Cortex of kidney (tissue), 1 donor: ENCODE results near the gene ATG101.

Experiments used
- DNase-seq: peaks from one replicate; lab custom pipeline; 2025; lab: John Stamatoyannopoulos, UW

ATG101 gene

DNA sequence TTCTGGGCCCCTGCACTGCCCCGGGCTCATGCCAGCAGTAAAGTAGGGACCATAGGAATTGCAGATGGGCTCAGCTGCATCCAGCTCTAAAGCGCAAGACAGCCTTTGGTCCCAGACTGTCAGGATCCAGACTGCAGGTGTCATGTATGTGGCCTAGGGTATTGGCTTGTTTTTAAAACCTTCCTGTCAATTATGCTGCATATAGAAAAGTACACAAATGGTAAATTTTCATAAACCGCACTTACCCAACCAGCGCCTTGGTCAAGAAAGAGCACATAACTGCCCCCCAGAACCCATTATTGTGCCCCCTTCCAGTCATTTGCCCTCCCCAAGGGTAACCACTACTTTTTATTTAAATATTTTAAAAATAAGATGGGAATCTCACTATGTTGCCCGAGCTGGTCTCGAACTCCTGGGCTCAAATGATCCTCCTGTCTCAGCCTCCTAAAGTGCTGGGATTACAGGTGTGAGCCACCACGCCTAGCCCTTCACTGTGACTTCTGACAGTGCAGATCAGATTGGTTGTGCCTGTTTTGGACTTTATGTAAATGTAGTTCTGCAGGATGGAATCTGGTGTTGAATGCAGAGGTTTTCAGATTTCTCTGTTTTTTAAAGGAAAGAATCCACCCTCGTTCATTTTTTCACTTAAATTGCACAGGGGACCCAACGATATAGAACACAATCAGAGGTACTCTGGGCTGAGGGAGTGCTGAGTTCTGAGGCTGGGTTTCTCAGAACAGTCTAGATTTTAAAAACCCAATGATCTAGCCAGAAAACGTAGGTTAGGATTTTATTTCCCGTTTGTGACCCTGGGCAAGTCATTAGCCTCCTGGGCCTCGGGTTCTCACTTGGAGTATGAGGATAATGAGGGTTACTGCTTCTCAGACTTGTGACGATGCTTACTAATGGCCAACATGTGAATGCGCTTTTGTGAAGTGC lies 11.9 kb upstream of the ATG101 start:
- no peak for DNase-seq

DNA sequence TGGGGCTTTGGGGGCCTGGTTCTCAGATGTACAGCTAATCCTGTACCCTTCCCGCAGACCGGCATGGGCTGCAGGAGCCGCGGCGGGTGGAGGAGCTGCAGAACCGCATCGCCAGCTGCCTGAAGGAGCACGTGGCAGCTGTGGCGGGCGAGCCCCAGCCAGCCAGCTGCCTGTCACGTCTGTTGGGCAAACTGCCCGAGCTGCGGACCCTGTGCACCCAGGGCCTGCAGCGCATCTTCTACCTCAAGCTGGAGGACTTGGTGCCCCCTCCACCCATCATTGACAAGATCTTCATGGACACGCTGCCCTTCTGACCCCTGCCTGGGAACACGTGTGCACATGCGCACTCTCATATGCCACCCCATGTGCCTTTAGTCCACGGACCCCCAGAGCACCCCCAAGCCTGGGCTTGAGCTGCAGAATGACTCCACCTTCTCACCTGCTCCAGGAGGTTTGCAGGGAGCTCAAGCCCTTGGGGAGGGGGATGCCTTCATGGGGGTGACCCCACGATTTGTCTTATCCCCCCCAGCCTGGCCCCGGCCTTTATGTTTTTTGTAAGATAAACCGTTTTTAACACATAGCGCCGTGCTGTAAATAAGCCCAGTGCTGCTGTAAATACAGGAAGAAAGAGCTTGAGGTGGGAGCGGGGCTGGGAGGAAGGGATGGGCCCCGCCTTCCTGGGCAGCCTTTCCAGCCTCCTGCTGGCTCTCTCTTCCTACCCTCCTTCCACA lies 11.0 kb upstream of the ATG101 start:
- DNase-seq, result no peak

DNA sequence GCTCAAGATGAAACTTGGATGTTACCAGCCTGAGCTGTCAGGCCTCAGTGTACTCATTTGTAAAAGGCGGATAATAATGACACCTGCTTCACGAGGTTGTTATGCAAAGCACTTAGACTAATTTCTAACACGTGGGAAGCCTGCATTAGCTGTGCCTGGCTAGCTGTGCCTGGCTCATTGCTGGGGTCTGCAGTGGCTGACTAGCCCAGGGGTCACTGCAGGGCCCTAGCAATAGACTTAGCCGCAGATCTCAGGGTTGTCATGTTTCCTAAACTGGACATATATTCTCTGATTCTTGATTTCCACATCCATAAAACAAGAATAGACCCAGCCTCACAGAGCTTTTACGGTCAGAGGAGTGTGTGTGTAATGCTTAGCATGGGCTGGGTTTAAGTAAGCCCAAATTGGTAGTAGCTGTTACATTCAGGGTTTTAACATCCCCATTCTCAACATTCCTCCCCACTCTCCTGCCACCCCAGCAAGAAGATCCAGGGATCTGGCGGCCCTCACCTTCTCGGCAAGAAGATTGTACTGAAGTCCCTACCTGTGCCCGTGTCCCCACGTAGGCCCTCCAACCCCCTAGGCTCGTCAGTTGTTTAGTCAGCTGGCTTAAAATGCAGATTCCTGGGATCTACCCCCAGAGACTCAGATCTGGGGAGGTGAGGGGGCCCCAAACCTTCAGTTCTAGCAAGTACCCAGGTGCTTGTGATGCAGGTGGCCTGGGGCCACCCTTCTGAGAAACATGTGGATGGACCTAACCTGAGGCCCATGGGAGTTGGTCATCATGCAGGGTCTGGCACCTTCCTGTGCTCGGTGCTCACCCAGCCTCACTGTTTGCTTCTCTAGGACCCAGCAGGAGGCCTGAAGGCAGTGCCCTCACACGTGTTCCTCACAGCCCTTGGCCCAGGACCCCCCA lies 9.9 kb upstream of the ATG101 start:
- no peak for DNase-seq

DNA sequence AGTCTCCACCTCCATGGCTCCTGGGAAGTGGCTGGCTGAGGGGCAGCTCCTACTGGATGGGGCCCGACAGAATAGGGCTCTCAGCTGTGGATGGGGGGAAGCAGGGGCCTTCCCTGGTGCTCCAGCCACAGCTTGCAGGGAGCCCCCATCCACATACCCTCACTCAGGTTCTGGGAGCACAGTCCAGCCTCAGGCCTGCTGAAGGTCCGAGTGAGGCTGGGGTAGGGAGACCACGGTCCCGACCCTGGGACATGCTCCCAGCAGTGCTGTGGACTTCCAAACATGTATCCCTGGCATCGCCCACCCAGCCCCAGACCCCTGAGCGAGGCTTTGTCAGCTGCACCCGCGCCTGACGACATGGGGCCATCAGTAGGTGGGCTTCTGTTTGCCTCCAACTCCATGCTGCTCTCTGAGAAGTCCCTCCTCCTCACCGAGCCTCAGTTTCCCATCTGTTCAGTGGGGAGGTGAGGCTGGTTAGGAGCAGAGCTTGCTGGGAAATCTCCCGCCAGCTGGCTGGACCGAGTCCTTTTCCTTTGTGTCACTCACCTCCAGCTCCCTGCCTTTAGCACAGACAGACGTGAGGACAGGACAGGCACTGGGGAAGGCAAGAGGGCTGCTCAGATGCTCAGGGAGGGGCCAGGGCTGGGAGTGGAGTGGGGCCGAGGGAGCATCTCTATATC lies 9.1 kb upstream of the ATG101 start:
- DNase-seq, result no peak

GRCh38 chr12:52061470-52062166 lies 8.2 kb upstream of the ATG101 start:
- no peak for DNase-seq

DNA sequence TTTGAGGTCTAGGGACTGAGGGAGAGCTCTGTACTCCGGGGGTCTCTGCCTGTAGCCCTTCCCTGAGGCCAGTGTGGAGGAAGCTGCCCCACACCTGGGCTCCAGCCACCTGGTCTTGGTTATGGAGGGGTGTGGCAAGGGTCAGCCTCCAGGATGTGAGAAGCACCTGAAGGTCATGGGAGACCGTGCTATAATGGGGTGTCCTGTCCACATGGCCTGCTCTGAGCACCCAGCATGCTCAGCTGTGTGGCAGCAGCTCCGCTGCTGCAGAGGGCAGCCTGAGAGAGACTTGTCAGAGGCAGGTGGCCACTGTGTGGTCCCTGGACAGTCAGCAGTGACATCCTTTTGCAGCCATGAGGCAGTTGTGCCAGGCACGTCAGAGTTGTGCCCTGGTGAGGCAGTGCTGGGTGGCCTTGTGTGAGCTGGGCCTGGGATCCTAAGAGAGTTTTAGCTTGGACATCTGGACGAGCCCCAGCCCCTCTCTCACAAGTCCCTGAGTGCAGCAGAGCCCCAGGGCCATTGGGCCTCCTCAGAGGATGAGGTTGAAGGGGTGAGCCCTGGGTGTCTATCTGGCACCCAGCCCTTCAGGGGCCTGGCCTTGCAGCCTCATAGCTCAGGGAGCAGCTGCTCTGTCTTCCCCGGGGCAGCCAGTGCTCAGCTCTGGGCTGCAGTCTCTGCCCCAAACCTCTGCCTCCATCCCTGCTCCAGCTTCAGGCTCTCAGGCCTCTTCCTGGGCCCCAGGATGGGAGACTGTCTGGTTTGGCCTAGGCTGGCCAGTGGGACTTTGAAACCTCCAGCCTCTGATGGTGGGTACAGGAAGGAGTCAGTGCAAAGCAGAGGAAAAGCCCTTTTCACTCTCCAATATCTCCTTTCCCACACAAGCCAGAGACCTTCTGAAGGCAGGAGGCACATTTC lies 7.4 kb upstream of the ATG101 start:
- DNase-seq, result no peak

DNA sequence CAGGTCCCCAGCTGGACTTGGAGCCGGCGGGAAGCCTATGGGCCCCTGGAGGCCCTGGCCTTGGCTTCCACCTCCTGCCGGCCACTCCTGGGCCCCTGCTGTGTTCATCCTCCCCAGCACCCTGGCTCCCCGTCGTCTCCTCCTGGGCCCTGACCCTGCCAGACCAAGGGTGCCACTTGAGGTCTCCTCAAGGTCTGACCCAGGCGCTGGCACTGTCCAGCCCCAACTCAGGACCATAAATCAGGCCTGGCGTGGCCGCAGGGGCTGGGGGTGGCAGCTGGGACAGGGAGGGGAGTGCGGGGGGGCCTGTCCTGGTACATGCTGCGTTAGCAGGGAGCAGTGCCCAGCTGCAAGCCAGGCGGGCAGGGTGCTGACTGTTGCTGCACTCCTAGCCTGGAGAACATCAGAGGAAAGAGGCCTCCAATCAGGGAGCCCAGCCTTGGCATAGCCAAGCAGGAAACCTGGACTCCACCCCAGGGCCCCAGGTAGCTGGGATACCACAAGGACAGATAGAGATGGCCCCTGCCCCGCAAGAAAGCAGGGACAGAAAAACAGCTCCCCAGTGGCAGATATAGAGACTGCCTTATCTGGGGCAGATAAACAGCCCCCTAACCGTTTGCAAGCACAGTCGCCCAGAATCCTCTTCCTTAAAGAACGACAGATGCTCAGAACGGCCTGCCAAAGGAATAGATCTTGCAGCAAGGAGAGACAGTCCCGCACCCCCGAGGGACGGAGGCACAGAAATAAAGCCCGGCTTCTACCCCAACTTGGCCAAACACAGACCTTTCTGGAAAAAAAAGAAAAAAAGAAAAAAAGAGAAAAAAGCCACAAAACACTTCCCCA lies 6.5 kb upstream of the ATG101 start:
- no peak for DNase-seq

GRCh38 chr12:52063981-52064649 lies 5.7 kb upstream of the ATG101 start:
- DNase-seq, result no peak

DNA sequence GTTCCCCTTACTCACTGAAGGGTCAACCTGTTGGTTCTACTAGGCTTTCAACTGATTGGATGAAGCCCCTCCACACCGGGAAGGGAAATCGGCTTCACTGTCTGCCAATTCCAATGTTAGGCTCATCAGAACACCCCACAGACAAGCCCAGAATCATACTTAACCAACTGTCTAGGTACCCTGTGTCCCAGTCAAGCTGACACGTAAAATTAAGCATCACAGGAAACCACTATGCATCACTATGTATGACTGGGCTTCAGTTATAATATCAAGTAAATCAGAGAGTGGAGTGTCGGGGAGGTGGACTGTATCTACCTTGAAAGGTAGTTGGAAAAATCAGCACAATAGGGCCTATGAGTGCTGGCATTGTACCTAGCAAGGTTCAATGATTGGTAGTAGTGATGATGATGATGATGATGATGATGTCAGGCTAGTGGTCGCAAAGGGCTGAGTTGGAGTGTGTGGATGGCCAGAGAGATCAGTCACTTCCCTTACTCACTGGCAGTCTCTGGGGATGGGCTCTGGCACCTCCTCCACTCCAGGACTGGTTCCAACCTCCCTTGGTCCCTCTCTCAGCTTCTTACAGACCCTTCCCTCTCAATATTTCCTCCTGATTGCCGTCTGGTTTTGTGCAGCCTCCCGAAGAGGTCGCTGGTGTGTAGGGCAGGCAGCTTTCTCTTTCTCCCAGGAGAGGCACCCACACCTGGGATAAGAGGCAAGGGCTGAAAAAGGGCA lies 3.3 kb upstream of the ATG101 start:
- no peak for DNase-seq

DNA sequence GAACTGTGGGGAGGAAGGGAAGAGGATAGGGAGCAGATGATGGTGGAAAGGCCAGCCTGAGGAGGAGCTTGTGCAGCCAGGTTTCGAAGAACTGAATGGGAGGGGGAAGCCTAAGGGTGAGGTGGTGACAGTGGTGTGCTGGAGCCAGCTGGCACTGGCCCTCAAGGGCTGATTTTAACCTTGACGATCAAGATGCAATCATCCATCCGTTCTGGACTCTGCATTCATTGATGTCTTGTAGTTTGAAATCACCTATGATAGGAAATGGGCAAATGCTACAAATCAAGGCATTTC lies 2.8 kb upstream of the ATG101 start:
- DNase-seq, result no peak

- no peak for DNase-seq
Measured at GRCh38 chr12:52070185-52070925, 577 bp downstream of the ATG101 start.

DNA sequence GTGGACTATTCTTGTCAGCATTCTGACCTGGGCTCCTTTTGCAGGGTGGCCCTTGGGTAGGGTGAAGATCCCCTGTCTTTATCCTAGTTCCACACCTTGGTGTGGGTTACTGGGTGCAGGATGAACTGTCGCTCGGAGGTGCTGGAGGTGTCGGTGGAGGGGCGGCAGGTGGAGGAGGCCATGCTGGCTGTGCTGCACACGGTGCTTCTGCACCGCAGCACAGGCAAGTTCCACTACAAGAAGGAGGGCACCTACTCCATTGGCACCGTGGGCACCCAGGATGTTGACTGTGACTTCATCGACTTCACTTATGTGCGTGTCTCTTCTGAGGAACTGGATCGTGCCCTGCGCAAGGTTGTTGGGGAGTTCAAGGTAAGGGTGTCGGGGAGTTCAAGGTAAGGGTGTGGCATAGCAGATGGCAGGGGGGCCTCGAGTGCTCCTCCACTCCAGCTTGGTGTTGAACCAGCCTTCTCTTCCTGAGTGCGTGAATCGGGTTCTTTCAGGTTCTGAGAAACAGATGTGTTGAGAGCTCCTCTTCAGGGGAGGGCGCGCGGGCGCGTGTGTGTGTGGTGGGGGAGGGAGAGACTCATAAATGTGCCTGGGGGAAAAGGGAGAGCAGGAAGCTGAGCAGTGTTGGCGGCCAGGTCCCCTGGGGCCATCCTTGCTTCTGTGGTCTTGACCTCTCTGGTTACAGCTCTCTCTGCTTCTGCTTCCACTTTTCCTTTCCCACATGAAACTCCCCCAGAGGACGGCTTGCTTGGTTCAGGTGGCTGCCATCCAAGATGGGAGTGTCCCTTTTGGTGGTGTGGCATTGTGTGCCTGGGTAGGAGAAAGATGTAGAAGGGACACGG lies 4.0 kb downstream of the ATG101 start:
- DNase-seq, result no peak

DNA sequence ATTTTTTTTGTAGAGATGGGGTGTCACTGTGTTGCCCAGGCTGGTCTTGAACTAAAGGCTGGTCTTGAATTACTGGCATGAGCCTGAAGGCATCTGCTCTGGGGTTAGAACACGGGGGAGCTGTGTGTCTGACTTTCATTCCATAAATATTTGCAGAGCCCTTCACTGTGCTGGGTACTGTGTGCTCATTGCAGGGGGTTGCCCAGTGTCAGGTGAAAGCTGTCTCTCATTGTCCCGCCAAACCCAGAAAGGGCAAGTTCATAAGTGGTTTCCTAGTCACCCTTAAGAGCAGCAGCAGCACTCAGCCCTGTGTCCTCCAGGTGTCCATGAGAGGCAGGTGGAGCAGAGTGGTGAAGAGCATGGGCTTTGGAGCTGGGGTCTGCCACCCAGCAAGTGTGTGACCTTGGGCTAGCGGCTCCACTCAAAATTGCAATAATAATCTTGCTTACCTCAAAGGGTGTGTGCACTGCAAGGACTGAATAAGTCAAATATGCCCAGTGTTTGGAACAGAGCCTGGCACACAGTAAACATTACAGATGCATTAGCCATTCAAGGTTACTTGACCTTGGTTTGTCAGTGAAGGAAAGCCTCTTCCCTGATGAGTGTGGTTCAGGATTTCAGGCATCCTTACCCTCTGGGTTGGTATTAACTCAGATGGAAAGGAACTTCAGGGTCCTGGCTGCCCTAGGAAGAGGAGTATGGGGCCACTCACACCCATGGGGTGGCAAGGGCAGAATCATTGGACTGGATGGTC lies 5.4 kb downstream of the ATG101 start:
- no peak for DNase-seq

- DNase-seq, result no peak
Measured at GRCh38 chr12:52076811-52077210, 7.0 kb downstream of the ATG101 start.

DNA sequence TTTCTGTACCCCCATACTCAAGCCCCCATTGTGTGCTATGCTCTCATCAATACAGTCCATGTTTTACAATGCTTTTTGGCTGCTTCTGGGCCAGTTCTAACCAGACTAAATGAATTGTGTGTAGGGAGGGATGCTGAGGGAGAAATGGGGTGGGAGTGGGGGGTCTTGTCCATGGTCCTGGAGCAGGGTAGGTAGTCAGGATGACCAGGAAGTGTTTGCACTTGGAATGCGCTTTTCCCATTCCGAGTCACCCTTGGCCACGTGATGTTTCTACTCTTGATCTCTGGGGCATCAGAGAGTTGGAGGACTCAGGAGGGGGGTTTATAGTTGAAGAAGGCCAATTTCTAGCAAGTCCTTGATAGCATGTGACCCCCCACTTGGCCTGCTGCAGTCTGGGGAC lies 8.5 kb downstream of the ATG101 start:
- DNase-seq, result no peak
